ENCODE data around the gene PIP4K2A.

The PIP4K2A gene

GRCh38 chr10:22667093-22667480, 47.3 kb downstream of the PIP4K2A start:
- no peak overlapping the region for H3K27ac ChIP-seq
- no peak for TF ChIP-seq ZFX (IDR thresholded peaks at IDR 0.05; ENCODE audit: borderline replicate concordance)
- no peak for TF ChIP-seq CTCF (IDR thresholded peaks at IDR 0.05)

GRCh38 chr10:22666287-22667092, 47.9 kb downstream of the PIP4K2A start:
- no peak overlapping the region for H3K27ac ChIP-seq
- no peak for TF ChIP-seq ZFX (IDR thresholded peaks at IDR 0.05; ENCODE audit: borderline replicate concordance)

GRCh38 chr10:22665329-22665728, 49.0 kb downstream of the PIP4K2A start:
- TF ChIP-seq CTCF (IDR thresholded peaks at IDR 0.05) (no peak), ZFX (IDR thresholded peaks at IDR 0.05; ENCODE audit: borderline replicate concordance) (no peak)
- H3K27ac ChIP-seq, result no peak overlapping the region

- TF ChIP-seq ZFX (IDR thresholded peaks at IDR 0.05; ENCODE audit: borderline replicate concordance), result no peak
- TF ChIP-seq CTCF (IDR thresholded peaks at IDR 0.05), result no peak
- H3K27ac ChIP-seq, result no peak overlapping the region
Observed at GRCh38 chr10:22662733-22663330, 51.5 kb downstream of the PIP4K2A start.

GRCh38 chr10:22659866-22660265, 54.5 kb downstream of the PIP4K2A start:
- no peak overlapping the region for H3K27ac ChIP-seq
- TF ChIP-seq CTCF (IDR thresholded peaks at IDR 0.05) (no peak), ZFX (IDR thresholded peaks at IDR 0.05; ENCODE audit: borderline replicate concordance) (no peak)

GRCh38 chr10:22658745-22659410, 55.5 kb downstream of the PIP4K2A start:
- H3K27ac ChIP-seq, result no peak overlapping the region

More at GRCh38 chr10:22658745-22659410, 55.5 kb downstream of the PIP4K2A start:
- no peak for TF ChIP-seq CTCF (IDR thresholded peaks at IDR 0.05)
- no peak for TF ChIP-seq ZFX (IDR thresholded peaks at IDR 0.05; ENCODE audit: borderline replicate concordance)

All from 22Rv1 (cell line).